Stromal cell of bone marrow (primary cell): Measurements from ENCODE around the gene RSPH1.

Source experiments
- DNase-seq: peaks from one replicate; pipeline ENCODE4 v3.0.0-alpha.2; 2012; ENCODE audit warnings: low read depth

RSPH1 gene

DNA sequence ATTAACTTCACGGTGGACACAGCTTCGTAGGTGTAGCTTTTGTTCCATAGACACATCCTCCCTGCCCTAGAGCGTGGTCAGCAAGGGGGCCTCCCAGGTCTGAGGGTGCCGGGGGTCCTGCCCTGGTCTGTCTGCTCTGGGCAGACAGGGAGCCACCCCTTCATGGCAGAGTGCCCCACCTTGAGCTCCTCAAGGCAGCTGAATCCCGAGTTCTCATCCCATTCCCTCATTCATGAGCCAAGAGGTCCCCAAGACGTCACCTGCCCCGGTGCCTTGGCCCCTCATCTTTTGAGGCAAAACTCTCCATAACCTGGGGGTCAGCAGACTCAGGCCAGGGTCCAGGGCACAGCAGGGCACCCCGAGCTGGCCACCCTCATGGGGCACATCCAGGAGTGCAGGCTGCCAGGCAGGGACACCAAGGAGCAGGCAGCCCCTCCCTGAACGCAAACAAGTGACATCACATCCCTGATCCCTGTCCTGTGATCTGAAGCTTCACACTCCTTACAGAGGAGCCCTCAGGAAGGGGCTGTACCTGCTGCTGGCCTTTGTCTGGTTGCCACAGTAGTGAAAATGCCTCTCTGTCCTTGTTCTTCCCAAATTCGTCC, 69.0 kb downstream of the RSPH1 start:
- DNase-seq = no peak

DNA sequence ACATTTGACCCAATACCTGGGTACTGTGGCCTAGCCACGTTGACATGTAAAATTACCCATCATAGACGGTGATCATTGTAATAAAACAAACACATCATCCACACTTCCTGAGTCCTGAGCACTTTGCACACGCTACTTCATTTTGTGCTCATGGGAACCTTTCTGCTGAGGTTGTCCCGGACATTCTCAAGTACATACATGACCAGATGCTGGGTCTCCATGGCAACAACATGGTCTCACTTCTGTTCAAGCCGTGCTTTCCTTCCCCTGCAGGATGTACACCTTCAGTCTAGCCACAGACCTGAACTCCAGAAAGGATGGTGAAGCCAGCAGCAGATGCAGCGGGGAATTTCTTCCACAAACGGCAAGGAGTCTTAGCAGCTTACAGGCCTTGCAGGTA, 69.6 kb downstream of the RSPH1 start:
- DNase-seq = no peak

DNA sequence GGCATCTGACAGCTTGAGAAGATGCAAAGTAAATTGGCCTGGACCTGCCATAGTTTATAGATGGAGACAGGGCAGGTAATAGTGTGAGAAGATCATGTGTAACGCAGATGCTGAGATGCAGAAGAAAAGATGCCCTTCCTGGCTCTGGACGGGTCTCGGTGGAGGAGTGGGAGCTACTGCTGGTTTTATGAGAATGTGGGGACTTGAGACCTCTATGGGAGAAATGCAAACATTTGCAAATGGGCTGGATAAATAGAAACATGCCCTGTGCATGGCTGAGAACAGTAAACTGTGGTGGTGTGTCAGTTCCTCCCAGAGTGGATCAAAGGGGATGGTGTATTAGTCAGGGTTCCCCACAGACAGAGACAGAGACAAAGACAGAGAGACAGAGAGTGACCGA, 70.4 kb downstream of the RSPH1 start:
- DNase-seq = no peak

DNA sequence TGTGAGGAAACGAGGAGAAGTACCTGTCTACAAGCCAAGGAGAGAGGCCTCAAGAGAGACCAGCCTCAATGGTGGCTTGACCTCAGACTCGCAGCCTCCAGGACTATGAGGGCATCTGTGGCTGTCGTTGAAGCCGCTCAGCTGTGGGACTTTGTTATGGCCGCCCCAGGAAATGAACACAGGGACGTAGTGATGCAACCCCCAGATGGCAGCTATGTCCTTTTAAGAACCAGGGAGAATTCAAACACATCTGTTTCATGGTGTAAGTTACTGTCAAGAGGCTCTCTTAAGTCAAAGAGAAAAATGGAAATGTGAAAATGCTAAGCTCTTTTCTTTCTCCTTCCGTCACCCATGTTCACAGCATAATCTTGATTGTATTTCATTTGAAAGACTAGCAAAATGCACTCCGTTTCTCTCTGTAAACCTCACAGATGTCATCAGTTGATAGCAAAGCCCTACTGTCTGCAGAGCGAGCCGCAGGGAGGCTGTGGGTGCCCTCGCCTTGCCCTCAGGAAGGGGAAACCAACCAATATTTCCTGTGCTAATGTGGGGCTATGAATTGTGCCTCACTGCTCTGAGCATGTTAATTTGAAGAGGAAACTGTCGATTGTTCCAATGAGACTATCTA, 71.0 kb downstream of the RSPH1 start:
- DNase-seq = no peak

GRCh38 chr21:42423685-42424084, 72.3 kb downstream of the RSPH1 start:
- DNase-seq = no peak

DNA sequence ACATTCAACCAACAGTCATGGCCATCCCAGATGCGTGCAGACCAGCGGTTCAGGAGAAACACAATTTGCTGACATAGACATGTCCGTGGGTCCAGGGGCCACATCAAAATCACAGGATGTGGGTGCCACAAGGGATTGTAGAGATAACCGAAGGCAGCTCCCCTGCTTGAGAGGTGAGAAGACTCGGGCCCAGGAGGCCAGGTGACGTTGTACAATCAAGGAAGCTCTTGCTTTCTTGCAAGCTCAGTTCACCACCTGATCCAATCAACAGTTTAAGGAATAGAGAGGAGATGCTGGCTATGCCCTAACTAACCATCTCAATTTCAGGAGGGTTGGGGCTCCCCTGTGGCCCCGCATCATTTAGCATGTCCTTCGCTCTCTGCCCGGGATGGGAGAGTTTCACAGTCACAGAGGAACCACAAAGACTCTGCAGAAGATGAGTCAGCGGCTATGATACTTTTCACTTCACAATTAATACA, 72.8 kb downstream of the RSPH1 start:
- no peak for DNase-seq
